Right lobe of liver (tissue), 4 donors: ENCODE data around the gene ZNF503.

Experiments
- POLR2A ChIP-seq: fragments of 450-650 bp; IDR thresholded peaks from one replicate; pipeline ENCODE4 v1.6.1; 2017; ENCODE audit warnings: antibody characterized with exemption, mild to moderate bottlenecking
- TF ChIP-seq, protein P1 (sequence below), 4 donors: fragments of 200-600 bp in 3 of 4; fragments of 450-650 bp in 1 of 4; IDR thresholded peaks; one replicate each; pipeline versions ENCODE4 v1.5.1 to v1.8.0; 2016 to 2022; ENCODE audit warnings: antibody characterized with exemption in 4 of 4, mild to moderate bottlenecking in 2 of 4
- donor health status: DM: no; HTN: no; CAD: no.
- donor health status: DM: no; HTN: no; CAD: no.
- donor health status: DM: no; HTN: yes; CAD: no.

GRCh38 chr10:75407224-75407712, 5.7 kb upstream of the ZNF503 start:
- TF ChIP-seq POLR2A: no peak
- TF ChIP-seq, protein P1, sequence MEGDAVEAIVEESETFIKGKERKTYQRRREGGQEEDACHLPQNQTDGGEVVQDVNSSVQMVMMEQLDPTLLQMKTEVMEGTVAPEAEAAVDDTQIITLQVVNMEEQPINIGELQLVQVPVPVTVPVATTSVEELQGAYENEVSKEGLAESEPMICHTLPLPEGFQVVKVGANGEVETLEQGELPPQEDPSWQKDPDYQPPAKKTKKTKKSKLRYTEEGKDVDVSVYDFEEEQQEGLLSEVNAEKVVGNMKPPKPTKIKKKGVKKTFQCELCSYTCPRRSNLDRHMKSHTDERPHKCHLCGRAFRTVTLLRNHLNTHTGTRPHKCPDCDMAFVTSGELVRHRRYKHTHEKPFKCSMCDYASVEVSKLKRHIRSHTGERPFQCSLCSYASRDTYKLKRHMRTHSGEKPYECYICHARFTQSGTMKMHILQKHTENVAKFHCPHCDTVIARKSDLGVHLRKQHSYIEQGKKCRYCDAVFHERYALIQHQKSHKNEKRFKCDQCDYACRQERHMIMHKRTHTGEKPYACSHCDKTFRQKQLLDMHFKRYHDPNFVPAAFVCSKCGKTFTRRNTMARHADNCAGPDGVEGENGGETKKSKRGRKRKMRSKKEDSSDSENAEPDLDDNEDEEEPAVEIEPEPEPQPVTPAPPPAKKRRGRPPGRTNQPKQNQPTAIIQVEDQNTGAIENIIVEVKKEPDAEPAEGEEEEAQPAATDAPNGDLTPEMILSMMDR (IDR thresholded peaks at IDR 0.05): no peak
